Calu3 (cell line): ENCODE data around the gene BEST2. TPM values are rescaled to one million over a fixed set of nuclear protein-coding genes. Genes with fewer than 3 reads are reported as not detected.

Source experiments
- BruUV-seq: library from RNA; stranded (reverse); fragments of 400-500 nt; replicated peaks from 2 replicates; lab custom pipeline; 2021; lab: Mats Ljungman, UMichigan
- CTCF ChIA-PET: fragments of 300-600 bp; sonication (Branson Sonifier 250); formaldehyde crosslinking; loops from one replicate; lab custom pipeline; 2022; ENCODE audit warnings: antibody characterized with exemption; lab: Charles Lee
- DNase-seq: peaks from one replicate; pipeline ENCODE4 v3.0.0; 2022
- H3K27ac Mint-ChIP-seq: one replicate; pipeline ENCODE4 v1.8.0; 2022; ENCODE audit warnings: mixed read lengths; ENCODE audit not compliant: unreplicated experiment
- H3K27me3 Mint-ChIP-seq: one replicate; pipeline ENCODE4 v1.8.0; 2022; ENCODE audit warnings: mixed read lengths; ENCODE audit not compliant: unreplicated experiment
- H3K36me3 Mint-ChIP-seq: one replicate; pipeline ENCODE4 v1.8.0; 2022; ENCODE audit warnings: mild to moderate bottlenecking, moderate library complexity, mixed read lengths; ENCODE audit not compliant: insufficient read depth, unreplicated experiment
- H3K4me1 Mint-ChIP-seq: one replicate; pipeline ENCODE4 v1.8.0; 2022; ENCODE audit warnings: mild to moderate bottlenecking, low read depth, mixed read lengths; ENCODE audit not compliant: unreplicated experiment
- H3K4me3 Mint-ChIP-seq: one replicate; pipeline ENCODE4 v1.8.0; 2022; ENCODE audit warnings: mild to moderate bottlenecking, low read depth, moderate library complexity, mixed read lengths; ENCODE audit not compliant: unreplicated experiment
- H3K9me3 Mint-ChIP-seq: one replicate; pipeline ENCODE4 v1.8.0; 2022; ENCODE audit warnings: low read depth, mixed read lengths; ENCODE audit not compliant: unreplicated experiment
- intact Hi-C: fragments of 100-400 bp; cut with micrococcal nuclease; formaldehyde crosslinking; loops from one replicate; pipeline ENCODE4 v1.10.0; 2022; ENCODE audit not compliant: unreplicated experiment
- total RNA-seq: library from RNA; stranded (reverse); gene quantifications from 2 replicates; pipeline ENCODE4 v1.2.3, GENCODE V29; 2022
- TF ChIP-seq, protein P1 (sequence below): fragments of 200-600 bp; IDR thresholded peaks from one replicate; pipeline ENCODE4 v1.8.0; 2022; ENCODE audit warnings: antibody characterized with exemption; ENCODE audit not compliant: unreplicated experiment

BEST2 gene
- total RNA-seq, 1 experiment from 2014 or later = not detected

DNA sequence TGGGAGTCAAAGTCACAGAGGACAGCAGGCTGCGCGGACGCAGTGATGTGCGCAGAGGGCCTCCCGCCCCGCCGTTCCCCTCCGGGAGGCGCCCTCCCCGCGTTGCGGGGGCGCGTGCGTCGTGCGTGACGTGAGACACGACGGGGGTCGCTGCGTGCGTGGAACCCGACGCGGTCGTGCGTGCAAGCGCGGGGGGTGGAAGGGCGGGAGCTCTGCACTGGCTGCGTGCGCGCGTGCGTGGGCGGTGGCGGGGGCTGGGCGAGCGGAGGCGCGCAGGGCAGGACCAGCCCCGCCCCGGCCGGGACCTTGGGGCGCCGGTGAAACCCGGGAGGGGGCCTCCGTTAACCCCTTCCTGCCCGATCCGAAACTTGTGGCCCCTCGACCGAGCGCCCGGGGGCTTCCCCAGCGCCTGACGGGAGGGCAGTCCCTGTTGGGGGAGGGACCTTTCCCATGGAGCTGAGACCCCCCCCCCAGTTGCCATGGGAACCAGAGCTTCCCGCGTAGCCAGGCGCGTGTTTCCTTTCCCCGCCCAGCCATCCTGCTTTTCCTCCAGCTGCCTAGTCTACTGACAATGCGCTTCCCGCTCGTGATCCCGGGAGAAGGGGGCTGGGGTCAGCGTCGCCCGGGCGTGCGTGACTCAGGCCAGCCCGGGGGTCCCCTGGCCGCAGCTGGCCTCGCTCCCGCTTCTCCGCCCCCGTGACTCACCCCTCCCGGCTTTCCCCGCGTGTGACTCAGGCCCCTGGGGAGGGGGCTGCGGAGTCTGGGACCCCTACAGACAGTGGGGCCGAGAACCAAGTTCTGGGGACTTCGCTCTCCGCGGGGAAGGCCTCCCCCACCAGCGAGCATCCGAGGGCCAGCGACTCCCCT is 31.1 kb downstream of the BEST2 start:
- BruUV-seq = no TSS peak
- H3K9me3 Mint-ChIP-seq = no peaks in the 10 kb centered on the region
- H3K4me1 Mint-ChIP-seq = peaks cover 8% of the 10 kb centered on the region
- no peaks in the 10 kb centered on the region for H3K27me3 Mint-ChIP-seq
- intact Hi-C loops = no loop called here
- CTCF ChIA-PET = interaction anchor here (1.0 kb wide), 1 partner anchor 11 kb away, joined by 3 read pairs; no protein-coding TSS in a partner anchor
- peak; percentile 67 for DNase-seq
- H3K27ac Mint-ChIP-seq = no peak overlapping the region
- H3K36me3 Mint-ChIP-seq = peaks cover 23% of the 10 kb centered on the region
- no peak overlapping the region for H3K4me3 Mint-ChIP-seq
- TF ChIP-seq, protein P1, sequence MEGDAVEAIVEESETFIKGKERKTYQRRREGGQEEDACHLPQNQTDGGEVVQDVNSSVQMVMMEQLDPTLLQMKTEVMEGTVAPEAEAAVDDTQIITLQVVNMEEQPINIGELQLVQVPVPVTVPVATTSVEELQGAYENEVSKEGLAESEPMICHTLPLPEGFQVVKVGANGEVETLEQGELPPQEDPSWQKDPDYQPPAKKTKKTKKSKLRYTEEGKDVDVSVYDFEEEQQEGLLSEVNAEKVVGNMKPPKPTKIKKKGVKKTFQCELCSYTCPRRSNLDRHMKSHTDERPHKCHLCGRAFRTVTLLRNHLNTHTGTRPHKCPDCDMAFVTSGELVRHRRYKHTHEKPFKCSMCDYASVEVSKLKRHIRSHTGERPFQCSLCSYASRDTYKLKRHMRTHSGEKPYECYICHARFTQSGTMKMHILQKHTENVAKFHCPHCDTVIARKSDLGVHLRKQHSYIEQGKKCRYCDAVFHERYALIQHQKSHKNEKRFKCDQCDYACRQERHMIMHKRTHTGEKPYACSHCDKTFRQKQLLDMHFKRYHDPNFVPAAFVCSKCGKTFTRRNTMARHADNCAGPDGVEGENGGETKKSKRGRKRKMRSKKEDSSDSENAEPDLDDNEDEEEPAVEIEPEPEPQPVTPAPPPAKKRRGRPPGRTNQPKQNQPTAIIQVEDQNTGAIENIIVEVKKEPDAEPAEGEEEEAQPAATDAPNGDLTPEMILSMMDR = no peak

DNA sequence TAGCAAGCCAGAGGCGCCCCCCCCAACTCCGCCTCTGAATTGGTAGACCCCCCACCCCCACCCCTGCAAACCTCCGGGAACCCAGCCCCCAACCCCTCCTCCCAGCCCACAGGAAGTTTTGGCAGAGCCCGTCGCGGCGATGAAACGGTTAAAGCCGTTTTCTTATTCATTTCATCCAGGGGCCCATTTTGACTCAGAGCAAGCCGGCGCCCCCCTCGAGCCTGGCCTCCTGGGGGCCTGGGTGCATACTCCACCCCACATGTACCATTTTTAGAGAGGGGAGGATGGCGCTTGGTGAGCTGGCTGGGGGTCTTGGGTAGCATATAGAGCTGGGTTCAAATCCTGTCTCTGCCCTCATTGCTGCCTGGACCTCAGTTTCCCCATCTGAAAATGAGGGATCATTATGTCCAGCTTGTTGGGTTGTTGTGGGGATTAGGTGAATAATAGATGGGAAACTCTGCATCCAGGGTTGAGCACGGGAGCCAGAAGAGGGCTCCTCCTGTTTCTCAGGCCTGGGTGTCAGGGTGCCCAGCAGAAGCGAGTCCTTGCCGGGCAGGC is 31.8 kb downstream of the BEST2 start:
- Mint-ChIP-seq H3K36me3 (peaks cover 18% of the 10 kb centered on the region), H3K4me1 (peaks cover 8% of the 10 kb centered on the region), H3K4me3 (no peak overlapping the region), H3K9me3 (no peaks in the 10 kb centered on the region), H3K27ac (no peak overlapping the region), H3K27me3 (no peaks in the 10 kb centered on the region)
- CTCF ChIA-PET = interaction anchor here (1.0 kb wide), 1 partner anchor 10 kb away, joined by 3 read pairs; no protein-coding TSS in a partner anchor
- no TSS peak for BruUV-seq
- intact Hi-C loops = no loop called here
- peak; percentile 14 for DNase-seq
- TF ChIP-seq, protein P1 = no peak

DNA sequence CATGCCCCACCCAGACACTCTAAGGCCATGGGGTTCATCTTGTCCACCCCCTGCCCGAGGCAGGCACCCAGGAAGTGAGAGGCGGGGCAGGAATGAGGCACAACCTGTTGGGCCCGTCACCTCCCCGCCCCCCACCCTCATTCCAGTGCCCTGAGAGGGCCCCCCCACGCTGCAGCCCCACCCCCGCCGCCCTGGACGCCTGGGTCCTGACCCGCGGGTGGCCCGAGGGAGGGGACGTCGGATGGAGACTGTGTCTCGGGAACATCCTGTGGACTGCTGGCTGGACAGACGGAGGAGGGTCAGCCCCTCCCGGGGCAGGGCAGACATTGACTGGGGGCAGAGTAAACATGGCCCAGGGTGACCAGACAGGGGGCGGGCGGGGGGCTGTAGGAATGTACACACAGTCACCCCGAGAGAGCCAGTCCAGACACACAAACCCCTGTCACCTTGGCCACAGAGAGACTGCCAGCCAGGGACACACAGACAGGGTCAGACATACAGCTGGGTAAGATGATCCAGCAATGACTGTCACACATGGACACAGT is 32.3 kb downstream of the BEST2 start:
- H3K27me3 Mint-ChIP-seq = no peaks in the 10 kb centered on the region
- peak; percentile 78 for DNase-seq
- no peaks in the 10 kb centered on the region for H3K9me3 Mint-ChIP-seq
- H3K36me3 Mint-ChIP-seq = peaks cover 20% of the 10 kb centered on the region
- BruUV-seq = no TSS peak
- intact Hi-C loops = no loop called here
- TF ChIP-seq, protein P1 = no peak
- peaks cover 9% of the 10 kb centered on the region for H3K4me1 Mint-ChIP-seq
- no peak overlapping the region for H3K27ac Mint-ChIP-seq
- H3K4me3 Mint-ChIP-seq = no peak overlapping the region
- CTCF ChIA-PET = no interaction called here

DNA sequence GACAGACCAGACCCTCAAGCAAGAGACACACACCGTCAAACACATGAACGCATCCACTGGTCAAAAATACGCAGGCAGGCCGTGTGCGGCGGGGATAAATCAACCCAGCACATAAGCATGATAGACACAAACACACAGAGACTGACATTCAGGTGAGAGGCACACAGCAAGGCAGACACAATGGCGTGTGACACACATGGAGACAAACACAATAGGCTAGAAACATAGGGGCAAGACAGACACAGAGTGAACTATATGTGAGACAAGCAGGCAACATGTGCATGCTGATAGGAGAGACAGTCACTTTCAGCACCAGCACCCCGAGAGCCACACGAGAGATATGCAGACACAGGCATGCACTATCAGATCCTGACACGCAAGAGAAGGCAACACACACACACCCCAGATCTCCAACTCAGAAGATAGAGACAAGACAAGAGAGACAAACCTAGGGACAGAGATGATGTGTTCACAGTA is 32.8 kb downstream of the BEST2 start:
- CTCF ChIA-PET = no interaction called here
- Mint-ChIP-seq H3K4me1 (peaks cover 14% of the 10 kb centered on the region), H3K36me3 (peaks cover 26% of the 10 kb centered on the region), H3K9me3 (no peaks in the 10 kb centered on the region), H3K27ac (no peak overlapping the region), H3K4me3 (no peak overlapping the region), H3K27me3 (no peaks in the 10 kb centered on the region)
- intact Hi-C loops = no loop called here
- TSS peak; percentile 24 for BruUV-seq
- DNase-seq = peak; percentile 5
- TF ChIP-seq, protein P1 = no peak
